ENCODE measurements around the gene CACNA1C.

CACNA1C gene

DNA sequence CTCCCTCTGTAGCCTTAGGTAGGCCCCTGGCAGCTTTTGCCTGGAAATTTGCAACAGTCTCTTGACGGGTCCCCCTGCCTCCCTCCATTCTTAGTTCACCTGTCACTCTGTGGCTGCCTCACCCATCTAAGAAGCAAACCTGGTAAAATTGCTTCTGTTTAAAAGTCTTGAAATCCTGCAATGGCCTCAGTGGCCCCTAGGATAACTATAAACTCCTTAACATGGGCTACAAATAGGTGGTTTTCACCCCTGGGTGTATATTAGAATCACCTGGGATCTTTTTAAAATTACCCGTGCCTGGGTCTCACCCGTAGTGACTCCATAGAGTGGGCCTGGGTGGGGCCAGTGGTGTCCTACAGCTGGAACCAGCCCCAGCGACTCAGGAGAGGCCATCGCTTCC lies 332.7 kb downstream of the CACNA1C start:
- FAIRE-seq (no peak), DNase-seq (ENCODE audit: insufficient read length, low spot score) (no peak)
- TF ChIP-seq, protein P1, sequence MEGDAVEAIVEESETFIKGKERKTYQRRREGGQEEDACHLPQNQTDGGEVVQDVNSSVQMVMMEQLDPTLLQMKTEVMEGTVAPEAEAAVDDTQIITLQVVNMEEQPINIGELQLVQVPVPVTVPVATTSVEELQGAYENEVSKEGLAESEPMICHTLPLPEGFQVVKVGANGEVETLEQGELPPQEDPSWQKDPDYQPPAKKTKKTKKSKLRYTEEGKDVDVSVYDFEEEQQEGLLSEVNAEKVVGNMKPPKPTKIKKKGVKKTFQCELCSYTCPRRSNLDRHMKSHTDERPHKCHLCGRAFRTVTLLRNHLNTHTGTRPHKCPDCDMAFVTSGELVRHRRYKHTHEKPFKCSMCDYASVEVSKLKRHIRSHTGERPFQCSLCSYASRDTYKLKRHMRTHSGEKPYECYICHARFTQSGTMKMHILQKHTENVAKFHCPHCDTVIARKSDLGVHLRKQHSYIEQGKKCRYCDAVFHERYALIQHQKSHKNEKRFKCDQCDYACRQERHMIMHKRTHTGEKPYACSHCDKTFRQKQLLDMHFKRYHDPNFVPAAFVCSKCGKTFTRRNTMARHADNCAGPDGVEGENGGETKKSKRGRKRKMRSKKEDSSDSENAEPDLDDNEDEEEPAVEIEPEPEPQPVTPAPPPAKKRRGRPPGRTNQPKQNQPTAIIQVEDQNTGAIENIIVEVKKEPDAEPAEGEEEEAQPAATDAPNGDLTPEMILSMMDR (IDR thresholded peaks at IDR 0.05; ENCODE audit: insufficient read depth, missing control alignments): no peak

DNA sequence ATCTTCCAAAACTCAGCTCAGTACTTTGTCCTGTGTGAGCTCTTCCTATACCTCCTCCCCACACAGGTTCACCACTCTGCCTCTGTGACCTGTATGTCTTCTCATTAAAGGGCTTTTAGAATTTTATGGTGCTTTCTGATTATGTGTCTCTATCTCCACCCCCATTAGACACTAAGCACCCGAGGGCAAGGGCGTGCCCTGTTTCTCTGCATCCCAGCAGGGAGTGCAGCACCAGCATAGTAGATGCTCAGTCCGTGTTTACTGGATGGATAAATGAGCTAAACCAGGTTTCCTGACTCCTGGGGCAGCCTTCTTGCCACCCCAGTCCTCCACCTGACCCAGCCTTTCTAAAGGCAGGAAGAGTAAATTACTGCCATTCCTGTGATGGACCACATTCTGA lies 333.8 kb downstream of the CACNA1C start:
- no peak for DNase-seq (ENCODE audit: insufficient read length, low spot score)
- FAIRE-seq: no peak
- TF ChIP-seq, protein P1 (IDR thresholded peaks at IDR 0.05; ENCODE audit: insufficient read depth, missing control alignments): no peak

- DNase-seq (ENCODE audit: insufficient read length, low spot score) (no peak), FAIRE-seq (no peak)
- TF ChIP-seq, protein P1 (IDR thresholded peaks at IDR 0.05; ENCODE audit: insufficient read depth, missing control alignments): no peak
Measured at GRCh38 chr12:2387103-2387834, 334.5 kb downstream of the CACNA1C start.

GRCh38 chr12:2389079-2389790 lies 336.4 kb downstream of the CACNA1C start:
- DNase-seq (ENCODE audit: insufficient read length, low spot score): no peak
- TF ChIP-seq, protein P1 (IDR thresholded peaks at IDR 0.05; ENCODE audit: insufficient read depth, missing control alignments): no peak
- no peak for FAIRE-seq

GRCh38 chr12:2390133-2390532 lies 337.3 kb downstream of the CACNA1C start:
- FAIRE-seq: no peak

GRCh38 chr12:2390850-2391390 lies 338.1 kb downstream of the CACNA1C start:
- TF ChIP-seq, protein P1 (IDR thresholded peaks at IDR 0.05; ENCODE audit: insufficient read depth, missing control alignments): no peak
- FAIRE-seq: no peak
- DNase-seq (ENCODE audit: insufficient read length, low spot score): no peak

More at GRCh38 chr12:2390133-2390532, 337.3 kb downstream of the CACNA1C start:
- TF ChIP-seq, protein P1 (IDR thresholded peaks at IDR 0.05; ENCODE audit: insufficient read depth, missing control alignments): no peak
- DNase-seq (ENCODE audit: insufficient read length, low spot score): no peak

All from D721Med (cell line).